Measurements from ENCODE around the gene UBE2L3.
"Not testable (repeated sequence)": the region's sequence is repeated elsewhere in the genome, so short reads cannot be mapped to it uniquely, and the experiment has no call there.

UBE2L3 gene

DNA sequence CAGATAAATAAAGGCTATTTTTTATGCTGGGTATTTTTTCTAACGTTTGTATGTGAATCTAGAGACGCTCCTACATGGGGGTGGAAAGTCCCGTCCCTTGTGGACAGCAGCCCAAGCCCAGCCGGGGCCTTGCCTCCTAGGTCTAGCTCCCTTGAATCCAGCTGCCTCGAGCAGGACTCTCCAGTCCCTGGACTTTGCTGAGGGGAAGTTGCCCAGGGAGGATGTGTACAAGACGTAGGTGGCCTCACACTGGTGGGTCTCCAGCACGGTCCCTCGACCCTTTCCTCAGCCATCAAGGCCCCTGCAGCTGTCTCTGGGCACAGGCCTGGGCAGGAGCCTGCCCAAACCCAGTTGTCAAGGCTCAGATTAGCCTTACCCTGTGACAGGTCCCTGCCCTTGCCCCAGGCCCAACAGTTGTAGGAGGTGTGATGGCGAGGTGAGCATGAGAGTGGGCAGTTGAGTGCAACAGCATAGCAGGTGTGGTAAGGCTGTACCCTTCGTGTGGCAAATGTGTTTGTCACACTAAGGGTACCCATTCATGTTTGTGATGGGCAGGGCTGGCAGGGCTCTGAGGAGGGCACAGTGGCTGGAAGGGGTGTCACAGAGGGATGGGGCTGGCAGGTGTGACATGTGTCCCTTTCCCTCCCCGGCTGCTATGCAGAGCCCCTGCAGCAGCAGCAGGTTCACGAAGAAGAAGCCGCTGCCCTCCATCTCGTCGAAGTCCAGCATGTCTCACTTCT is 68.4 kb downstream of the UBE2L3 start:
- TF ChIP-seq CTCF (IDR thresholded peaks at IDR 0.05; ENCODE audit: low read depth, low read length, missing control alignments) = no peak
- no peak overlapping the region for H3K27ac ChIP-seq
- in situ Hi-C loops (cut with HindIII; ENCODE audit: low pct_ligation_motif_present, low sequenced_read_pairs) = no loop called here

DNA sequence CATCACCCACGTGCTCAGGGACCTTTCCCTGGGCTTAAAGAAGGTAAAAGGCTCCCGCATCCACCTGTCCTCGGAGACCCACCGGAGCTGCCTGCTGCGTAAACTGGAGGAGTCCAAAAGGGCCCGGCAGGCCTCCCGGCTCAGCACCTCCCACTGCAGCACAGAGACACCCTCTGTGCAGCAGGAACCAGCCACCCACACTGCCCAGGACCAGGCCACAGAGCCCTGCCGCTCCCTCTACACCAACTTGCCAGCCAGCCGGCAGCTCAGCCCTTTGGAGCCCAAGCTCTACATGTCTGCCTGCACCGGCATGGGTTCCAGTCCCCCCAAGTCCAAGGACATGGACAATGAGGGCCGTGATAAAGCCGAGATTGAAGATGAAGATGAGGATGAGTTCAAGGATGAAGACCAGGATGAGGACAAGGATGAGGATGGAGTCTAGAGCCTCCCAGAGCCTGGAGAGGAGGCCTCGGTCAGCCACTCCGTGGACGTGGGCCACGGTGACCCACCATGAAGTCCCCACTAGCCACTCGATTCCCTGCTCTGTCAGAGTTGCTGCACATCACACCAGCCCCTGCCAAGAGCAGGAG is 69.2 kb downstream of the UBE2L3 start:
- no peaks in the 10 kb centered on the region for H3K27me3 ChIP-seq (replicated peaks)
- no peaks in the 10 kb centered on the region for H3K36me3 ChIP-seq (replicated peaks)
- H3K4me3 ChIP-seq (ENCODE audit: low read depth, low read length) = no peak overlapping the region
- DNase-seq = no peak
- no peak overlapping the region for H3K27ac ChIP-seq
- no peak for TF ChIP-seq CTCF (IDR thresholded peaks at IDR 0.05; ENCODE audit: low read depth, low read length, missing control alignments)
- in situ Hi-C loops (cut with HindIII; ENCODE audit: low pct_ligation_motif_present, low sequenced_read_pairs) = no loop called here

More for the DNA sequence above, 68.4 kb downstream of the UBE2L3 start:
- no peak overlapping the region for H3K4me3 ChIP-seq (ENCODE audit: low read depth, low read length)
- DNase-seq = no peak
- H3K36me3 ChIP-seq (replicated peaks) = no peaks in the 10 kb centered on the region
- H3K27me3 ChIP-seq (replicated peaks) = no peaks in the 10 kb centered on the region

DNA sequence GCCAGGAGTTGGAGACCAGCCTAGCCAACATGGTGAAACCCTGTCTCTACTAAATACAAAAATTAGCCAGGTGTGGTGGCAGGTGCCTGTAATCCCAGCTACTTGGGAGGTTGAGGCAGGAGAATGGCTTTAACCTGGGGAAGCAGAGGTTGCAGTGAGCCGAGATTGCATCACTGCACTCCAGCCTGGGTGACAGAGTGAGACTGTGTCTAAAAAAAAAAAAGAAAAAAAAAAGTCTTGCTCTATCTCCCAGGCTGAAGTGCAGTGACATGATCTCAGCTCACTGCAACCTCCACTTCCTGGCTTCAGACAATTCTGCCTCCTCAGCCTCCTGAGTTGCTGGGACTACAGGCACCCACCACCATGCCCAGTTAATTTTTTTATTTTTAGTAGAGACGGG is 69.9 kb downstream of the UBE2L3 start:
- H3K4me3 ChIP-seq (ENCODE audit: low read depth, low read length); H3K27me3 ChIP-seq (replicated peaks); DNase-seq; H3K36me3 ChIP-seq (replicated peaks); H3K27ac ChIP-seq; in situ Hi-C loops (cut with HindIII; ENCODE audit: low pct_ligation_motif_present, low sequenced_read_pairs): not testable (repeated sequence)

- in situ Hi-C loops (cut with HindIII; ENCODE audit: low pct_ligation_motif_present, low sequenced_read_pairs) = no loop called here
- no peak for DNase-seq
- no peaks in the 10 kb centered on the region for H3K27me3 ChIP-seq (replicated peaks)
- no peak overlapping the region for H3K4me3 ChIP-seq (ENCODE audit: low read depth, low read length)
- peaks cover 4% of the 10 kb centered on the region for H3K36me3 ChIP-seq (replicated peaks)
- no peak overlapping the region for H3K27ac ChIP-seq
- no peak for TF ChIP-seq CTCF (IDR thresholded peaks at IDR 0.05; ENCODE audit: low read depth, low read length, missing control alignments)
Measured at GRCh38 chr22:21639359-21639758, 71.8 kb downstream of the UBE2L3 start.

- Histone ChIP-seq H3K36me3 (replicated peaks) (peaks cover 6% of the 10 kb centered on the region), H3K27ac (no peak overlapping the region), H3K27me3 (replicated peaks) (no peaks in the 10 kb centered on the region), H3K4me3 (ENCODE audit: low read depth, low read length) (no peak overlapping the region)
- TF ChIP-seq CTCF (IDR thresholded peaks at IDR 0.05; ENCODE audit: low read depth, low read length, missing control alignments) = no peak
- in situ Hi-C loops (cut with HindIII; ENCODE audit: low pct_ligation_motif_present, low sequenced_read_pairs) = no loop called here
- no peak for DNase-seq
Measured at GRCh38 chr22:21640810-21641209, 73.3 kb downstream of the UBE2L3 start.

DNA sequence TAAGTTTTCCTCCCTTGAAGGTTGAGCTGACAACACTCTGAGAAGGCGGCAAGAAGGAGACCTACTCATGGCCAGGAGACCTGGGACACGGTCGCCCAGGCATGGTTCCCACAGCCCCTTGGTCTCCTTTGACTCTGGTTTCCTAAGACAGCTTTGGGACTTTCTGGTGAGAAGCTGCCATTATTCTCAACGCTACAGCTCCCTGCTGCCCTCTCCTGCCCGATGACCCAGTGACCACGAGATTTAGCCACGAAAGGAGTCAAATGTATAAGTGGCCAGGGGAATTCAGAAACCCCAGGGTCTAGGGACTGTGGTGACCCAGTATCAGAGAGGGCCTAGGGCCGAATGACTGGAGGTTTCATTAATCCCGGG is 73.9 kb downstream of the UBE2L3 start:
- Histone ChIP-seq H3K4me3 (ENCODE audit: low read depth, low read length) (peak overlapping the region; percentile 64), H3K27ac (peak overlapping the region; percentile 64), H3K36me3 (replicated peaks) (peaks cover 9% of the 10 kb centered on the region), H3K27me3 (replicated peaks) (no peaks in the 10 kb centered on the region)
- in situ Hi-C loops (cut with HindIII; ENCODE audit: low pct_ligation_motif_present, low sequenced_read_pairs) = no loop called here
- no peak for DNase-seq
- TF ChIP-seq CTCF (IDR thresholded peaks at IDR 0.05; ENCODE audit: low read depth, low read length, missing control alignments) = peak; percentile 68
